Upper lobe of left lung (tissue), 6 donors: Measurements from ENCODE around the gene OR6M1. TPM values are rescaled to one million over a fixed set of nuclear protein-coding genes. Genes with fewer than 3 reads are reported as not detected.

Experiments
- ATAC-seq, 2 donors: fragments of 200-7000 bp; cut with Tn5 transposase; one replicate each; pipeline ENCODE4 v1.9.1; 2022; ENCODE audit warnings: mild to moderate bottlenecking in 2 of 2, moderate library complexity in 2 of 2; ENCODE audit not compliant: low FRiP score in 2 of 2
- DNase-seq, 2 donors: peaks; one replicate each; pipeline ENCODE4 v3.0.0-alpha.2; 2019 to 2020
- H3K27ac ChIP-seq, 4 donors: fragments of 200-600 bp; sonication (generic); one replicate each; pipeline ENCODE4 v1.5.1; 2016 to 2019
- H3K27me3 ChIP-seq, 4 donors: fragments of 200-600 bp; sonication (generic); one replicate each; pipeline ENCODE4 v1.5.1; 2017 to 2019
- H3K36me3 ChIP-seq, 4 donors: fragments of 200-600 bp; sonication (generic); one replicate each; pipeline ENCODE4 v1.5.1; 2016 to 2019
- H3K4me1 ChIP-seq, 4 donors: fragments of 200-600 bp; sonication (generic); one replicate each; pipeline ENCODE4 v1.5.1; 2018 to 2019
- H3K4me3 ChIP-seq, 4 donors: fragments of 200-600 bp; sonication (generic); one replicate each; pipeline ENCODE4 v1.5.1; 2017 to 2019; ENCODE audit warnings: mild to moderate bottlenecking in 2 of 4, moderate library complexity in 1 of 4
- H3K9me3 ChIP-seq, 4 donors: fragments of 200-600 bp; sonication (generic); one replicate each; pipeline ENCODE4 v1.5.1; 2018 to 2019
- EP300 ChIP-seq, 4 donors: sonication (generic); formaldehyde crosslinking; IDR thresholded peaks; one replicate each; pipeline ENCODE4 v1.5.1; 2017; ENCODE audit warnings: antibody characterized with exemption in 4 of 4, control low read depth in 2 of 4
- POLR2A ChIP-seq, 4 donors: fragments of 450-650 bp; IDR thresholded peaks; one replicate each; pipeline ENCODE4 v1.5.1; 2016 to 2017; ENCODE audit warnings: antibody characterized with exemption in 4 of 4, mild to moderate bottlenecking in 2 of 4
- POLR2AphosphoS5 ChIP-seq, 2 donors: sonication (generic); formaldehyde crosslinking; IDR thresholded peaks; one replicate each; pipeline ENCODE4 v1.5.1; 2017; ENCODE audit warnings: antibody characterized with exemption in 2 of 2
- WGBS, 2 donors: methylation state at CpG; one replicate each; pipeline ENCODE4 v1.1.5; 2017 to 2018; 5-methylcytosine and 5-hydroxymethylcytosine counted together
- small RNA-seq, 4 donors: library from RNA; depleted of rRNA; stranded (forward); fragments of <200 nt; gene quantifications; one replicate each; pipeline ENCODE3, GENCODE V24; 2016
- total RNA-seq, 6 donors: library from RNA; depleted of rRNA in 4 of 6; stranded (reverse); fragments of >200 nt in 4 of 6; gene quantifications; one replicate each; pipeline versions ENCODE4 v1.1.0 to v1.2.1, GENCODE V29; 2016 to 2021
- TF ChIP-seq, protein P1 (sequence below), 6 experiments: fragments of 450-650 bp in 4 of 6; fragments of 200-600 bp in 2 of 6; sonication (generic) in 2 of 6; IDR thresholded peaks; one replicate each; pipeline ENCODE4 v1.5.1; 2016 to 2019; ENCODE audit warnings: antibody characterized with exemption in 6 of 6
- donor health status: DM: no; HTN: no; CAD: no; lungs with moderate emphysema.
- donor health status: DM: no; HTN: yes; CAD: no; lungs with severe emphysema.

Gene OR6M1
- total RNA-seq, 6 donors from 2014 or later, result not detected

DNA sequence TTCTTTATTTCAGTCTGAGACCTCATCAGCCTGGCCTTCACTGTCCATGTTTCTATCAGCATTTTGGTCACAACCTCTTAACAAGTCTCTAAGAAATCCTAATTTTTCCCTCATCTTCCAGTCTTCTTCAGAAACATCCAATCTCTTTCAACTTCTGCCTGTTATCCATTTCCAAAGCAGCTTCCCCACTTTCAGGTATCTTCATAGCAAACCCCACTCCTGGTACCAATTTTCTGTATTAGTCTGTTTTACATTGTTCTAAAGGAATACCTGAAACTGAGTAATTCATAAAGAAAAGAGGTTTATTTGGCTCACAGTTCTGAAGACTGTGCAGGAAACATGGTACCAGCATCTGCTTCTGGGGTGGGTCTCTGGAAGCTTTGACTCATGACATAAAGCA is 43.7 kb downstream of the OR6M1 start:
- DNase-seq, result no peak
- Histone ChIP-seq H3K27me3 (no peaks in the 10 kb centered on the region), H3K4me3 (no peak overlapping the region), H3K27ac (no peak overlapping the region), H3K9me3 (peaks cover 0 to 14% (median 10%) of the 10 kb centered on the region in 4 donors), H3K4me1 (no peaks in the 10 kb centered on the region), H3K36me3 (no peaks in the 10 kb centered on the region)
- ATAC-seq, result no peak
- TF ChIP-seq POLR2AphosphoS5 (IDR thresholded peaks at IDR 0.05) (no peak), EP300 (IDR thresholded peaks at IDR 0.05) (no peak), POLR2A (IDR thresholded peaks at IDR 0.05) (no peak)
- TF ChIP-seq, protein P1, sequence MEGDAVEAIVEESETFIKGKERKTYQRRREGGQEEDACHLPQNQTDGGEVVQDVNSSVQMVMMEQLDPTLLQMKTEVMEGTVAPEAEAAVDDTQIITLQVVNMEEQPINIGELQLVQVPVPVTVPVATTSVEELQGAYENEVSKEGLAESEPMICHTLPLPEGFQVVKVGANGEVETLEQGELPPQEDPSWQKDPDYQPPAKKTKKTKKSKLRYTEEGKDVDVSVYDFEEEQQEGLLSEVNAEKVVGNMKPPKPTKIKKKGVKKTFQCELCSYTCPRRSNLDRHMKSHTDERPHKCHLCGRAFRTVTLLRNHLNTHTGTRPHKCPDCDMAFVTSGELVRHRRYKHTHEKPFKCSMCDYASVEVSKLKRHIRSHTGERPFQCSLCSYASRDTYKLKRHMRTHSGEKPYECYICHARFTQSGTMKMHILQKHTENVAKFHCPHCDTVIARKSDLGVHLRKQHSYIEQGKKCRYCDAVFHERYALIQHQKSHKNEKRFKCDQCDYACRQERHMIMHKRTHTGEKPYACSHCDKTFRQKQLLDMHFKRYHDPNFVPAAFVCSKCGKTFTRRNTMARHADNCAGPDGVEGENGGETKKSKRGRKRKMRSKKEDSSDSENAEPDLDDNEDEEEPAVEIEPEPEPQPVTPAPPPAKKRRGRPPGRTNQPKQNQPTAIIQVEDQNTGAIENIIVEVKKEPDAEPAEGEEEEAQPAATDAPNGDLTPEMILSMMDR (IDR thresholded peaks at IDR 0.05), result no peak

DNA sequence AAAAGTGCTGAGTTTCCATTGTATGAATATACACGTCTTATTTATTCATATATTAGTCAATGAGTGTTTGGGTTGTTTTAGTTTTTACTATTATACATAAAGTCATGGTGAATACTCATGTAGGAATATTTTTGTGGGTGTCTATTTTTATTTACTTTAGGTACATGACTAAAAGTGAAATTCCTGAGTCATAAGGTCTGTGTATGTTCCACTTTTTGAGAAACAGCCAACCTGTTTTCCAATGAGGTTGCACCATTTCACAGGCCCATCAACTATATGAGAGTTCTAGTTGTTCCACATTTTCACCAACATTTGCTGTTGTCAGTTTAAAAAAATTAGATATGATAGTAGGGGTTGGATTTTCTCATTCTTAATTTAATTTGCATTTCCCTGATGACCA is 45.3 kb downstream of the OR6M1 start:
- no peak for ATAC-seq
- H3K36me3 ChIP-seq, result no peaks in the 10 kb centered on the region
- H3K27ac ChIP-seq, result no peak overlapping the region
- H3K9me3 ChIP-seq, result peaks cover 0 to 14% (median 10%) of the 10 kb centered on the region in 4 donors
- TF ChIP-seq EP300 (IDR thresholded peaks at IDR 0.05) (no peak), POLR2AphosphoS5 (IDR thresholded peaks at IDR 0.05) (no peak), POLR2A (IDR thresholded peaks at IDR 0.05) (no peak)
- TF ChIP-seq, protein P1 (IDR thresholded peaks at IDR 0.05), result no peak
- no peak for DNase-seq
- no peak overlapping the region for H3K4me3 ChIP-seq
- H3K4me1 ChIP-seq, result no peaks in the 10 kb centered on the region
- WGBS, 2 donors, result 78 to 82% methylated on average over 1 of the region's 1 CpG
- H3K27me3 ChIP-seq, result no peaks in the 10 kb centered on the region

DNA sequence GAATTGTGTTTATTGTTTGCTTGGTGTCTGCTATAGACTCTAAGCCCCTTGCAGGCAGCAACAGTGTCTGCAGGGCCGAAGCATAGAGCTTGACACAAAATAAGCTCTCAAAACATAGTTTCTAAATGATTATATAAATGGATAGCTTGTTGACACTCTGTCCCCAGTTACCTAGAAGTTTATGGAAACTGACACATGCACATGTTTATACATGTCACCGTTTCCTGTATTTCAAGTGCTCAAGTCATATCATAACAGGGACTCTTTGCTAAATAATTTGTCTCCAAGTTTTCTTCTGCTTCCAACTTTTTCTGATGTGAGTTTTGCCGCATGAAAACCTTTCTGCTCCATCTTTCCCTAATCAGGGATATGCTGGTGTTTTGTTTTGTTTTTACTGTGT is 48.2 kb downstream of the OR6M1 start:
- no peak overlapping the region for H3K4me3 ChIP-seq
- no peaks in the 10 kb centered on the region for H3K4me1 ChIP-seq
- 73 to 77% methylated on average over 3 of the region's 3 CpGs for WGBS, 2 donors
- TF ChIP-seq POLR2AphosphoS5 (IDR thresholded peaks at IDR 0.05) (no peak), EP300 (IDR thresholded peaks at IDR 0.05) (no peak), POLR2A (IDR thresholded peaks at IDR 0.05) (no peak)
- TF ChIP-seq, protein P1 (IDR thresholded peaks at IDR 0.05), result no peak
- peaks cover 0 to 14% (median 10%) of the 10 kb centered on the region in 4 donors for H3K9me3 ChIP-seq
- H3K27me3 ChIP-seq, result no peaks in the 10 kb centered on the region
- DNase-seq (no peak), ATAC-seq (no peak)
- H3K36me3 ChIP-seq, result no peaks in the 10 kb centered on the region
- H3K27ac ChIP-seq, result no peak overlapping the region

DNA sequence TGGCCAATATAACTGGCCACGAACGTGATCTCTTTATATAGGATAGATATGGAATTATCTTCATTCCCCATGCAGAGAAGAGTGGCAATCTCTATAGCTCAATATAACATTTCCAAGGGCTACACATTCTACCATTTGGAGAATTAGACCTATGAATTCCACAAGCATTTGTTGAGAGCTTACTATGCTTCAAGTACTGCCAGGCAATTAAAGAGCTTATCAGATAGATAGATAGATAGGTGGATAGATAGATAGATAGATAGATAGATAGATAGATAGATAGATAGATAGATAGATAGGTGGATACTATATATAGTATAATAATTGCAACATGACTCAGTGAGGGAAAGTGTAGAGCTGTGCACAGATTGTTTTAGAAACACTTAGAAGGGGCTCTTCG is 50.3 kb downstream of the OR6M1 start:
- no peak for TF ChIP-seq EP300 (IDR thresholded peaks at IDR 0.05)
- TF ChIP-seq, protein P1 (IDR thresholded peaks at IDR 0.05), result no peak
- TF ChIP-seq POLR2A (IDR thresholded peaks at IDR 0.05), result no peak
- no peak for TF ChIP-seq POLR2AphosphoS5 (IDR thresholded peaks at IDR 0.05)
- ATAC-seq (no peak), DNase-seq (no peak)
- no peaks in the 10 kb centered on the region for H3K27me3 ChIP-seq
- H3K9me3 ChIP-seq, result no peaks in the 10 kb centered on the region
- H3K36me3 ChIP-seq, result no peaks in the 10 kb centered on the region
- H3K4me1 ChIP-seq, result no peaks in the 10 kb centered on the region
- H3K27ac ChIP-seq, result no peak overlapping the region
- 87 to 89% methylated on average over 3 of the region's 3 CpGs for WGBS, 2 donors
- no peak overlapping the region for H3K4me3 ChIP-seq

Small RNA genes lying within 50 kb of the gene (small RNA-seq; reads per million reads assigned to genes)
- gene RNU1-21P, result 0 reads per million in 4 donors

Other genes starting within 250 kb of the OR6M1 start
- gene SCN3B, start 151.7 kb downstream of the OR6M1 start, total RNA-seq, result 1 to 10 TPM in 3 of 6 donors, under 1 TPM in 1, not detected in 2; 0.46 to 2.7 (median 1.4) TPM
- 10 to 100 TPM in 2 of 6 donors, 1 to 10 TPM in 3, under 1 TPM in 1; 1.00 to 11.4 (median 8.8) TPM for gene ZNF202, start 64.7 kb downstream of the OR6M1 start, total RNA-seq
- gene OR6X1, start 51.8 kb downstream of the OR6M1 start, total RNA-seq, result not detected
- gene TMEM225, start 79.3 kb upstream of the OR6M1 start, total RNA-seq, result not detected
- not detected for gene OR8D4, start 95.8 kb upstream of the OR6M1 start, total RNA-seq
- gene OR4D5, start 133.3 kb upstream of the OR6M1 start, total RNA-seq, result not detected
- not detected for gene OR6T1, start 137.5 kb upstream of the OR6M1 start, total RNA-seq
- not detected for gene OR10S1, start 171.4 kb upstream of the OR6M1 start, total RNA-seq
- not detected for gene OR10G6, start 188.8 kb upstream of the OR6M1 start, total RNA-seq
- gene OR10G4, start 206.6 kb upstream of the OR6M1 start, total RNA-seq, result not detected
- gene OR10G9, start 216.7 kb upstream of the OR6M1 start, total RNA-seq, result not detected
- gene OR10G8, start 220.4 kb upstream of the OR6M1 start, total RNA-seq, result not detected
- not detected for gene OR10G7, start 235.0 kb upstream of the OR6M1 start, total RNA-seq